GM12872 (cell line): Measurements from ENCODE around the gene NDOR1.

Experiments
- CTCF ChIP-seq: IDR thresholded peaks from 3 replicates; pipeline ENCODE4 v1.5.1; 2011; ENCODE audit warnings: low read depth, mild to moderate bottlenecking, low read length, moderate library complexity; ENCODE audit not compliant: insufficient read depth

The NDOR1 gene

DNA sequence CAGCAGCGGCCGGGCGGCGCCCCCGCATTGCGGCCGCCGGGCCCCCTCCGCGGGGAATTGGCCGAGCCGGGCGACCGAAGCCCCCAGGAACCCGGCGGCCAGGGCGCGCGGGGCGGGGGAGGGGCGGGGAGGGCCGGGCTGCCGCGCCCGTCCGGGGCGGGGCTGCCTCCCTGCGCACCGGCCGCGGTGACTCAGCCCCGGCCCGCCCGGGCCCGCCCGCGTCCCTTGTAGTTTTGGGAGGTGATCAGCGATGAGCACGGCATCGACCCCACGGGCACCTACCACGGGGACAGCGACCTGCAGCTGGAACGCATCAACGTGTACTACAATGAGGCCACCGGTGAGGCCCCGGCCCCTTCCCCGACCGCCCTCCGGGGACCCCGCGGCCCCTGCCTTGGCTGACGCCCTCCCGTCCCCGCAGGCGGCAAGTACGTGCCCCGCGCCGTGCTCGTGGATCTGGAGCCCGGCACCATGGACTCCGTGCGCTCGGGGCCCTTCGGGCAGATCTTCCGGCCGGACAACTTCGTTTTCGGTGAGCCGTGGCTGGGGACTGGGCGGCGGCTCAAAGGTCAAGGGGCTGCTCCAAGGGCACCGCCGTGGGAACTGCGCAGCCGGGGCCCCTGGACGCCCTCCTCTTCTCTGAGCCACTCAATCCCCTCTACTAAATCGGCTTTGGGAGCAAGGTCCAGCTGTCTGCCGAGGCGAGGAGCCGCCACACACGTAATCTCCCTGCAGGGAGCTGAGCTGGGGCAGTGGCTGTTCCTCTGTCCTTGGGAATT, 36.2 kb downstream of the NDOR1 start:
- no peak for TF ChIP-seq CTCF

GRCh38 chr9:137242269-137243203, 37.0 kb downstream of the NDOR1 start:
- no peak for TF ChIP-seq CTCF

DNA sequence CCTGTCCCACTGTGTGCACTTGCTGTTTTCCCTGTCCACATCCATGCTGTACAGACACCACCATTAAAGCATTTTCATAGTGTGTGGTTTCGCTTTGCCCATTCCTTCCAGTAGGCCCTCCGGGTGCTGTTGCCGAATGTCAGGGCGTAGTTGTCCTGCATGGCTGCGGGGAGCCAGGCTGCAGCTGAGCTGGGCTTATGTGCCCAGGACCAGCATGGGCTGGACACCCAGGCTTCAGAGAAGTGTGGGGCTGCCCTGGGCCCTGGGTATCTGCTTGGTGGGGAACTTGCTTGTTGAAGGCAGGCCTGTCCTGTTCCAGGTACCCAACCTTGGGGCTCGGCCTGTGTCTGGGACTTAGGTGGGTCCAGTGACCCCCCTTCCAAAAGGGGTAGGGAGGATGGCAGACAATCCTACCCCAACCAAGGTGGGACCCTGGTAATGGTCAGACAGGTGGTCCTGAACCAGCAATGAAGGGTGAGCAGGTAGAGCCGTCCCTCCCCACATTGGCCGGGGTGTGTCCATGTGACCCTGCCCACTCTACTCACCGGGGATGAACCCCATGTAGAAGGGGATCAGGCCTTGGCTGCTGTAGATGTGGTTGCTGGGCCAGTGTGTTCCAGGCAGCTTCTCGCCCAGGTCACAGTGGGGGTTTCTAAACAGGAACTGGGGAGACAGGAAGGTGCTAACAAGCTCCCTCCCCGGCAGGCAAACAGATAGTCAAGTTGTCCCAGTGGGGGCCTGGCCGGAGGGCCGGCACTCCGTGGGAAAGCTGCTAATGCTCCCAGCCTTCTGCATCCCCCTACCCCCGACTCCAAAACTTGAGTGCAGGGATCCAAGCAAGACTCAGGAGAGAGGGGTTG, 38.4 kb downstream of the NDOR1 start:
- no peak for TF ChIP-seq CTCF

DNA sequence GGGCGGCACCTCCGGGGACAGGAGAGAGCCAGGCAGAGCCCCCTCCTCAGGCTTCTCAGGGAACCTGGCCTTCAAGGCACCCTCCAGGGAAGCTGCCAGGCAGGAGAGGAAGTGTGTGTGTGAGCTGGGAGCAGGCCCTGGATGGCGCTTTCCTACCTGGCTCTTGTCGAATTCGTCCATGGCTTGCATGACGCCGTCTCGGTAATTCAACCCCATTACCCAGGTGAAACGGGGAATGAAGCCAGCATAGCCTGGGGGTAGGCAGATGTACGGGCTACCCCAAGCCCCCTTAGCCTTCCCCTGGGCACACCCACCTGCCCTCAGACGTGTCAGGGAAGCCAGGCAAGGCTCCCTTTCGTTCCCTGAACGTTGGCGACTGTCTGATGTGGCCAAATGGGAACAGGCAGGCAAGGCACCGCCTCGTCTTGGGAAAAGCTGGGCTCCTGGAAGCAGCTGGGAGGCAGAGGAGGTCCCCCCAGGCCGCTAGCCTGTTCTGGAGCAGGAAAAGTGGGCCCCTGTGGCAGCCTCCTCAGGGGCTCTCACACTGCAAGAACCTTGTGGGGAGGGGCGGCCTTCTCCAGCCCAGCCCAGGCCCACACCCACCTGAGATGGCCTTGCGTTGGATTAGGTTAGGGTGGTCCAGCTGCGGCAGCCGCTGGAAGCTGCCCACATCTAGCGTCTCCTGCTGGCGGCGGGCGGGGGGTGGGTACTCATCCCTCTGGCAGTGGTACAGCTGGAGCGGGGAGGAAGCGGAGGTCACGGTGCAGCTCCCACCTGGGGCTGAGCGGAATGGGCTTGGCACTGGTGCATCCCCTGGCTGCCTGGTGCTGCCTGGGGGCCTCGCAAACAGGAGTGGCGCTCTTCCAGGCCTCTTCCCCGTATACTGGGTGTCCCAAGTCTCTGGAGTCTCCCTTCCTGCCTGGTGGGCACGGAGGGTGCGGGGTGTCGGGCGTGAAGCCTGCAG, 39.3 kb downstream of the NDOR1 start:
- no peak for TF ChIP-seq CTCF

DNA sequence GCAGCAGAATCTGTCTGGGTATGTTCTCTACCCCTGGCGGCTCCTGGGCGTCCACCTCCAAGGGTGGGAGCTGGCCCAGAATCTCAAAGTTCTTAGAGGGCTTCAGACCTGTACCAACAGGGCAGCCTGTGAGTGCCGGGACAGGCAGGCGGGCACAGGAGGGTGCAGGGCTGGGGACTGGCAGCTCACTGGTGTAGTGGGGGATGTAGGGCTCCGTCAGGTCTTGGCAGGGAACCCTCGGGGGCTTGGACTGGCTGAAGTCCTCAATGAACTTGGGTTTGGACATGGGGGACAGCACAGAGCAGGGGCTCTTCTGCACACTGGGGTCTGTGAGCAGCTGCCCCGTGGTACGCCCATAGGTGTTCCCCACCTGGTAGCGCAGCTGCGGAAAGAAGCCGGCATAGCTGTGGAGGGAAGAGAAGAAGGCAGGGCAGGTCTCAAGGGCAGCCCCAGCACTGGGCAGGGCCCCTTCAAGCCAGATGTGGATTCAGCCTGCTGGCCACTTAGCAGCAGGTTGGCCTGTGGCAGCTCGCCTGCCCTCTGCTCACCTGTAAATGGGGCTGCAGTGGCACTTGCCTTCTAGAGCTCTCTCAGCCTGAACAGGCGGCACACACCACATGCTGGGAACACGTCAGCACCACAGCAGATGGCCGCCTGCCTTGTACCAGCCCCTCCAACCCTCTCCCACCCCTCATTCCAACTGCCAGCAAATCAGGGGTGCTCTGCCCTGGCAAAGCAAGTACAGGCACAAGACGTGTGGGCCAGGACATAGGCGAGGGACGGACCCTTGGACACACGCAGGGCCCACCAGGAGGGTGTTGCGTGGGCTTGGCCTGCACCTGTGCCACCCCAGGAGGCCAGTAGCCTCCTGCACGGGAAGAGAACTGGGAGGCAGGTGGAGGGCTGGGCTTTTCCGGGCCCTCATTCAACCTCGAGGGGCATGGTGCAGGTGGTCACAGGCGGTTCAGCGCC, 40.2 kb downstream of the NDOR1 start:
- no peak for TF ChIP-seq CTCF
